Left ventricle myocardium inferior (tissue), 1 donor: ENCODE results near the gene GPD1L. TPM values are rescaled to one million over a fixed set of nuclear protein-coding genes. Genes with fewer than 3 reads are reported as not detected.
A peak's percentile ranks its signal among the peaks of the same experiment; 100 is the strongest.
"Not testable (repeated sequence)": the region's sequence is repeated elsewhere in the genome, so short reads cannot be mapped to it uniquely, and the experiment has no call there.

Source experiments
- DNase-seq: peaks from one replicate; pipeline ENCODE4 v3.0.0-alpha.2; 2020
- H3K27ac ChIP-seq: fragments of 200-600 bp; replicated peaks from 2 replicates; pipeline ENCODE4 v1.8.0; 2021
- H3K27me3 ChIP-seq: fragments of 200-600 bp; 2 replicates; pipeline ENCODE4 v1.8.0; 2021; ENCODE audit warnings: low read depth
- H3K36me3 ChIP-seq: fragments of 200-600 bp; 2 replicates; pipeline ENCODE4 v1.8.0; 2021
- H3K4me1 ChIP-seq: fragments of 200-600 bp; 2 replicates; pipeline ENCODE4 v1.8.0; 2021
- H3K4me3 ChIP-seq: fragments of 200-600 bp; 2 replicates; pipeline ENCODE4 v1.8.0; 2021; ENCODE audit warnings: mild to moderate bottlenecking, moderate library complexity
- H3K9me3 ChIP-seq: fragments of 200-600 bp; replicated peaks from 2 replicates; pipeline ENCODE4 v1.8.0; 2021
- intact Hi-C: fragments of 100-400 bp; cut with micrococcal nuclease; formaldehyde crosslinking; loops from one replicate; pipeline ENCODE4 v1.11.0; 2022
- total RNA-seq: library from RNA; stranded (reverse); fragmentation: NEBNext Ultra II Directional; extraction: Animal tissue kit (Norgen Biotek cat#: 25700); gene quantifications from one replicate; pipeline ENCODE4 v1.2.1, GENCODE V29; 2021
- TF ChIP-seq, protein P1 (sequence below): fragments of 200-600 bp; IDR thresholded peaks from 2 replicates; pipeline ENCODE4 v1.8.0; 2021; ENCODE audit warnings: antibody characterized with exemption, mild to moderate bottlenecking, borderline replicate concordance
- donor health status: DM: no; HTN: yes; CAD: no; lungs with severe emphysema.

The GPD1L gene
- total RNA-seq, 1 donor from 2014 or later = 437 TPM

- DNase-seq = no peak
- Histone ChIP-seq H3K4me3 (no peak overlapping the region), H3K27me3 (no peaks in the 10 kb centered on the region), H3K27ac (no peak overlapping the region), H3K4me1 (peaks cover 10% of the 10 kb centered on the region), H3K36me3 (no peaks in the 10 kb centered on the region), H3K9me3 (no peaks in the 10 kb centered on the region)
- intact Hi-C loops = no loop called here
- TF ChIP-seq, protein P1, sequence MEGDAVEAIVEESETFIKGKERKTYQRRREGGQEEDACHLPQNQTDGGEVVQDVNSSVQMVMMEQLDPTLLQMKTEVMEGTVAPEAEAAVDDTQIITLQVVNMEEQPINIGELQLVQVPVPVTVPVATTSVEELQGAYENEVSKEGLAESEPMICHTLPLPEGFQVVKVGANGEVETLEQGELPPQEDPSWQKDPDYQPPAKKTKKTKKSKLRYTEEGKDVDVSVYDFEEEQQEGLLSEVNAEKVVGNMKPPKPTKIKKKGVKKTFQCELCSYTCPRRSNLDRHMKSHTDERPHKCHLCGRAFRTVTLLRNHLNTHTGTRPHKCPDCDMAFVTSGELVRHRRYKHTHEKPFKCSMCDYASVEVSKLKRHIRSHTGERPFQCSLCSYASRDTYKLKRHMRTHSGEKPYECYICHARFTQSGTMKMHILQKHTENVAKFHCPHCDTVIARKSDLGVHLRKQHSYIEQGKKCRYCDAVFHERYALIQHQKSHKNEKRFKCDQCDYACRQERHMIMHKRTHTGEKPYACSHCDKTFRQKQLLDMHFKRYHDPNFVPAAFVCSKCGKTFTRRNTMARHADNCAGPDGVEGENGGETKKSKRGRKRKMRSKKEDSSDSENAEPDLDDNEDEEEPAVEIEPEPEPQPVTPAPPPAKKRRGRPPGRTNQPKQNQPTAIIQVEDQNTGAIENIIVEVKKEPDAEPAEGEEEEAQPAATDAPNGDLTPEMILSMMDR = no peak
Measured at GRCh38 chr3:32181796-32182195, 75.4 kb downstream of the GPD1L start.

DNA sequence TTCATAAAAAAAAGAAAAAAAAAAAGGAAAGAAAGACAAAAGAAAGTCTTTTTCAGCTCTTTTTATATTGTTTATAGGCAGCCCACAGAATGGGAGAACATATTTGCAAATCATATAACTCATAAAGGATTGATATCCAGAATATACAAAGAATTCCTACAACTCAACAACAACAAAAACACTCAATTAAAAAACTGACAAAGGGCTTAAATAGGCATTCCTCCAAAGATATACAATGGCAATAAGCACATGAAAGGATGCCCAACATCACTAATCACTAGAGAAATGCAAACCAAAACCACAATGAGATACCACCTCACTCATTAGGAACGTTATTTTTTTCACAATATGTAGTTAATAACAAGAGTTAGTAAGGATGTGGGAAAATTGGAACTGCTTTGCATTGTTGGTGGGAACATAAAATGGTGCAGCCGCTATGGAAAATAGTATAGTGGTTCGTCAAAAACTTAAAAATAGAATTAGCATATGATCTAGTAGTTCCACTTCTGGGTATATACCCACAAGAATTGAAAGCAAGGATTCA is 77.8 kb downstream of the GPD1L start:
- TF ChIP-seq, protein P1 = no peak
- DNase-seq = no peak
- H3K36me3 ChIP-seq = no peaks in the 10 kb centered on the region
- no peaks in the 10 kb centered on the region for H3K4me1 ChIP-seq
- H3K9me3 ChIP-seq = no peaks in the 10 kb centered on the region
- intact Hi-C loops = no loop called here
- no peak overlapping the region for H3K4me3 ChIP-seq
- H3K27ac ChIP-seq = no peak overlapping the region
- no peaks in the 10 kb centered on the region for H3K27me3 ChIP-seq

- Histone ChIP-seq H3K4me3 (no peak overlapping the region), H3K36me3 (no peaks in the 10 kb centered on the region), H3K27ac (no peak overlapping the region), H3K27me3 (no peaks in the 10 kb centered on the region), H3K9me3 (no peaks in the 10 kb centered on the region), H3K4me1 (no peaks in the 10 kb centered on the region)
- TF ChIP-seq, protein P1 = no peak
- intact Hi-C loops = no loop called here
- no peak for DNase-seq
Measured at GRCh38 chr3:32186097-32186496, 79.7 kb downstream of the GPD1L start.

DNA sequence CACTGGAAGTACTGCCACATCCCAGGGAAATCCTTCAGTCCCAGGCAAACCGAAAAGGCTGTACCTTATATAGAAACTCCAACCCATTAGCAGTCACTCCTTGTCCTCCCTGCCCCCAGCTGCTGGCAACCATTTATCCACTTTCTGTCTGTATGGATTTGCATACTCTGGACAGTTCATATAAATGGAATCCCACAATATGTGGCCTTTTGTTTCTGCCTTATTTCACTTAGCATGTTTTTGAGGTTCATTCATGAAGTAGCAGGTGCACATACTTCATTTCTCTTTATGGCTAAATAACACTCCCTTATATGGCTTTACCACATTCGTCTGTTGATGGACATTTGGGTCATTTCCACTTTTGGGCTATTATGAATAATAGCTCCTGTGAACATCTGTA is 80.5 kb downstream of the GPD1L start:
- intact Hi-C loops = no loop called here
- Histone ChIP-seq H3K9me3 (no peaks in the 10 kb centered on the region), H3K4me1 (no peaks in the 10 kb centered on the region), H3K27ac (no peak overlapping the region), H3K27me3 (no peaks in the 10 kb centered on the region), H3K36me3 (no peaks in the 10 kb centered on the region), H3K4me3 (no peak overlapping the region)
- no peak for DNase-seq
- TF ChIP-seq, protein P1 = no peak

- Histone ChIP-seq H3K27ac (no peak overlapping the region), H3K27me3 (no peaks in the 10 kb centered on the region), H3K4me1 (peaks cover 7% of the 10 kb centered on the region), H3K4me3 (no peak overlapping the region), H3K36me3 (no peaks in the 10 kb centered on the region), H3K9me3 (no peaks in the 10 kb centered on the region)
- TF ChIP-seq, protein P1 = no peak
- intact Hi-C loops = no loop called here
- no peak for DNase-seq
Measured at GRCh38 chr3:32189693-32190092, 83.3 kb downstream of the GPD1L start.

- DNase-seq, H3K4me3 ChIP-seq, H3K9me3 ChIP-seq, H3K36me3 ChIP-seq, H3K27me3 ChIP-seq, intact Hi-C loops: not testable (repeated sequence)
- Histone ChIP-seq H3K4me1 (peaks cover 13% of the 10 kb centered on the region), H3K27ac (peak overlapping the region; percentile 27)
Measured at GRCh38 chr3:32190556-32190955, 84.1 kb downstream of the GPD1L start.
